ENCODE measurements around the gene NEGR1.

The NEGR1 gene

DNA sequence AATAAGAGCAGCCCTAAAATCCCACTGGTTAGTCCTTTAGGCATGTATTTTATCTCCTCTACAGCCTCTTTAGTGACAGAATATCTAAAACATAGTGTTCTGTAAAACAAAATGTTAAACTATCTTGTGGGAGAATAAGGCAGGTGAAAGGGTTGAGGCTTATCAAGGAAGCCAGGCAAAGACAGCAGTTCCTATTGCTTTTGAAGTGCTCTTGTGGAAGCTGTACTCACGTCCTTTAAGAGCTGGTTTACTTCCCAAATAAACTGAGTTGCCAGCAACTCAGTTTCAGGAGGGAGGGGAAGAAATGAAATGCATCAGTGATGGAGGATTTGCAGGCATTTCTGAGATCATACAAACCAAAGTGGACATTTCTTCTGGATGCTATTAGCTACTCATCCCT lies 671.9 kb downstream of the NEGR1 start:
- DNase-seq, result no peak

DNA sequence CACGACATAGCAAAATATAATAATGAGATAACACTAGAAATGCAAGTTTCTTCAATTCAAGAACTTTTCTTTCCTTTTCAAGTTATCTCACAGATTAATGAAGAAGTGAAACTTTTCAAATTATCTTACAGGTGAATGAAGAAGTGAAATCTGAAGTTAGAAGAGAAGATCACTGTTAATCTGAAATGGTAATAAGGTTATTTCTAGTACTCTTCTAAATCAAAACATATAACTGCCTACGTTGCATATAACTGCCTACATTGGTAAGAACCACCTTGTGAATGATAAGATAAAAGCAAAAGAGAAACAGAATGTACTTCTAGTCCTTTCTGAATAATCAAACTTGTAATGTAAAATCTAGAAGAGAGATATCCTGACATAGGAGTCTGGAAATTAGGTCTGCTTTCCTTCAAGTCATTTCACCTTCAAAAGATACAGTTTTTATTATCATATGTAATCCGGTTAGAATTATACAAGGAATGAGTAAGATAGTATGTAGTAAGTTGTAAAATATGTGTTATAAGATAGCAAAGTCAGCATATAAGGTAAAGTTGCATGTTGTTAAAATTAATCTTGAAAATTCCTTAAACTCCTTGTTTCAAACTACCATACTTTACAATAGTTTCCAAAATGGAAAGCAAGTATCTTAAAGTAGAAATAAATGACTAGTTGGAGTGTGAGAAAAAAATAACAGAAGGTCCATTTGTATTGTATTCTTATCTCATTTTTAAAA lies 679.1 kb downstream of the NEGR1 start:
- no peak for DNase-seq

DNA sequence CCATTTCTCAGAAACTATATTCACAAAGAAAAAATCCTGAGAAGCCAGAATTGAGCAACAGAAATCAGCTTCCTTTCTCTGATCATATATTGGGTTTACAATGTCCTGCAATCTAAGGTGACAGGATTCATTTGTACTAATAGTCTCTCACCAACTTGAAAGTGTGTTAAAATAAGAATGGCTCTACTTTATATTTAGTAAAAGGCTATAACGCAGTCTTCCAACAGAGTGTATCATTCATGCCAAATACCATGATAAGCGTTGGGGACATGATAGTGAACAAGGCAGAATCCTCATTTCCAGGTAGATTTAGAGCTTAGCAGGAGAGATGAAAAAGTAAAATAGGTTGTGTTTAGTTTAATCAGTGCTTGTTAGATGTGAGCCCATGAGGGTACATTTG lies 682.3 kb downstream of the NEGR1 start:
- DNase-seq, result no peak

DNA sequence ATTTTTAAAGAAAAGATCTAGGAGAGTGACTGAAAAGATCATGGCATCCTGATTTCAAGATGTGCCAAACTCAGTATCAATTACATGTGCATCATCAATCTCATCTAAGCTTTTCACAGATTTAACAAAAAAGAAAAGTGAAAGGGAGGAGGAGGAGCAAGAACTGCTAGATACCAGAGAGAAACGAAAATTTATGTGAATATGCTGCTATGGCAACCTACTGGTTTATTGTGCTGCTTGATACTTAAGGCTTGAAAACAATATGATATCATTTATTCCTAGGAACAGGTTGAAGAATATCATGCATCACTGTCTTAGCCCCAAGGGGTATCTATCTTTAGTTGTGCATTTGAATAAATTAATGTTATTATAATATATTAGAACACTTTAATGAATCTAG lies 683.0 kb downstream of the NEGR1 start:
- no peak for DNase-seq

- DNase-seq, result no peak
Observed at GRCh38 chr1:71593523-71593922, 688.8 kb downstream of the NEGR1 start.

- no peak for DNase-seq
Observed at GRCh38 chr1:71592646-71593274, 689.6 kb downstream of the NEGR1 start.

GRCh38 chr1:71589005-71589404 lies 693.3 kb downstream of the NEGR1 start:
- no peak for DNase-seq

DNA sequence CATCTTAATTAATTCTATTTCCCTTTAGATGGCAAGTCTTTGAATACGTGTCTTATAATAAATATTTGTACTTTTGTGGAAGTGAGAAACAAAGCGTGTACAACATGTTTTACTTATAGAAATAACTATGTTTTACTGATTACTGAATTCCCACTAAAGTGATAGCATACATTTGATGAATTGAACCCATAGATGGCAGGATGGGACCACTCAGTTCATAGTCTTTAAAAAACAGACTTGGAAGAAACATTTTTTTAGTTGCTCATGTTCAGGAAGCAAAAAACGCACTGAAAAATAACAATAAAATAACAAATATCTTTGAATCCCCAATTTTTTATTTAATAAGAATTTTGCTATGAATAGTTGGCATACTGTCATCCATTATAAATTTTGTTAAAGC lies 694.4 kb downstream of the NEGR1 start:
- DNase-seq, result no peak

- no peak for DNase-seq
Observed at GRCh38 chr1:71586030-71586429, 696.3 kb downstream of the NEGR1 start.

DNA sequence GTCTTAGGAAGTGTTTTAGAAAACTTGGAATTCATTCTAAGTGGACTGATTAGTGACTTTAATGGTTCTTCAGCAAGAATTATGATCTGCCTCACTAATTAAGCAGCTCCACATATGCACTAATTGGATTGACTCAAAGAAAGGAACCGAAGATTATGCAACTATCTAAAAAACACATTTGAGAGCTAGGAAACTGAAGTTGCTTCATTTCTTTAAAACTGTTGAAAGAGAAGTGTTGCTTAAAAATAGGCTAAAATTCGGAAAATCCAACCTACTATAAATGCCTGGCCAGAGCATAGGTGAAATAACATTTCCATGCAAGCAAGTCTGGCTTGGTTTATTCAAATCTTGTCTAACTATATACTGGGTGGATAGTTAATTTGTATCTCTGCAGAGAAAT lies 698.6 kb downstream of the NEGR1 start:
- no peak for DNase-seq

GRCh38 chr1:71582673-71583072 lies 699.7 kb downstream of the NEGR1 start:
- DNase-seq, result no peak

- DNase-seq, result no peak
Observed at GRCh38 chr1:71577451-71578131, 704.7 kb downstream of the NEGR1 start.

DNA sequence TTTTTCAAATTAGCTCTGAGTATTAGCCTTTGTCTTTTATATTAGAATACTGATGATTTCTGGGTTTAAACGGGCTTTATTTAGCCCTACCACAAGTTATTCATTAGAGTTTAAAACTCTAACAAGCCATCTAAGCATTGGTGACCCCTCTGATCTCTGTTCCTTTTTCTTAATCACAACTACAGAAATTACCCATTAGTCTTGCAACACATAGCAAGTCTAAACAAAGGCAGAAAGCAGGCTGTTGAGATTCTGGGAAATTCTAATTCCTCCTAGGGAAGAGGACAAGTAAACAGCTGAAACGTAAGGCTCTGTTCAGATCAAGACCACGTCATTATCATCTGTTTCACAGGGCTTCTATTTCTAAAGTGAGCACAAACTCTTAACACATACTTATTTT lies 710.3 kb downstream of the NEGR1 start:
- no peak for DNase-seq

- no peak for DNase-seq
Observed at GRCh38 chr1:71566413-71566812, 715.9 kb downstream of the NEGR1 start.

GRCh38 chr1:71565831-71566230 lies 716.5 kb downstream of the NEGR1 start:
- DNase-seq, result no peak

GRCh38 chr1:71565262-71565661 lies 717.1 kb downstream of the NEGR1 start:
- no peak for DNase-seq

- no peak for DNase-seq
Observed at GRCh38 chr1:71562298-71562697, 720.0 kb downstream of the NEGR1 start.

DNA sequence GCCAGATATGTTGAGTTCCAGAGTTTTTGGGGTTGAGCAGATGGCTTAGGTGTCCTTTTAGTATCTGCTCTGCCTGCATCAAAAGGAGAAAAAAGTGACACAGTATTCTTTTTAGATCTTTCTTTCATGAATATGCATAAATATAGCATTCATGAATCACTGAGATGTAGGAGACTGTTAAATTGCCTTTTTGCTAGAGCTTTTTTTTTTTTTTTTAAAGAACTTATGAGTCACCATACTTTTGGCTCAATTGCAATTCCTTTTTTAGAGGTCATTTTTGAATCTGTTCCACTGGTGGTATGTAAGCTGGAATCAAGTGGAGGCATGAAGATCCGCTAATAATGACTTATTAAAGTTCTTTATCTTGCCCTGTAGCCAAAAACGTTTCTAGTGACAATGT lies 720.6 kb downstream of the NEGR1 start:
- no peak for DNase-seq

DNA sequence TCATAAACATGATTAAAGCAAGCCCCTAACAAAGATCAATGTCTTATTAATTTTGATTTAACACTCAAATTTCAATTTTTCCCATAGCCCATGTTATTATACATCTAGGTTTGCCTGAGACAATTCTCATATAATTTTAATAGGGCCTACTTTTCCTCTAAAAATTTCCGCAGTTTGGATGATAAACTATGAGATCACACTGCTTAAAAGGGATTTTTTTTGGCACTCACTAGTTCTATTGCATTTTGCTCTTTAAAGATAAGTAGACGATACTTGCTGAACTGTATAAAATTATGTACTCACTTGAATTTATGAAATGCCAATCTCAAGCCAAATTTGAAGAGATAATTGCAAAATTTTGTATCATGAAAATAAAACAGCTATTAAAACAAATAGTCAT lies 721.1 kb downstream of the NEGR1 start:
- no peak for DNase-seq

- no peak for DNase-seq
Observed at GRCh38 chr1:71559880-71560279, 722.5 kb downstream of the NEGR1 start.

- no peak for DNase-seq
Observed at GRCh38 chr1:71557138-71557537, 725.2 kb downstream of the NEGR1 start.

DNA sequence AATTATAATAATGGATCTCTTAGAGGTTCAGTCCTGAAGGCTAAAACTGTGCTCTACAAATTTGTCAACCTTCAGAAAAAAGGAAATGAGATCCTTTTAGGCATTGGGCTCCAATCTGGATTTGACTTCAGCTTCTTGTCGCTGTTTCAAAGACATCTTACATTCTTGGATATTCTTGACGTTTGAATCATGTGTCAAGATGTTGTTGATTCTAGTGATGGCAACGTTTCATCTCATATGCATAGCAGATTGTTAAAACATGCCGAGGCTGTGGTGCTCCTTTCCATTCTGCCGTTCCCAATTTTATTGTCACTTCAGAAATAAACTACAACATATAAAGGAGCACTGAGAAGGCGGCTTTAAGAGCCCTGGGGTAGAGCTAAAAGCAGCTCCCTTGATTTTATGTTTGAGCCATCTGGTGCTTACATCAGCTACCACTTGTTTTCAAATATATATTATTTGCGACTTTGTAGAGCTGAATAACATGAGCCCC lies 733.9 kb downstream of the NEGR1 start:
- no peak for DNase-seq

DNA sequence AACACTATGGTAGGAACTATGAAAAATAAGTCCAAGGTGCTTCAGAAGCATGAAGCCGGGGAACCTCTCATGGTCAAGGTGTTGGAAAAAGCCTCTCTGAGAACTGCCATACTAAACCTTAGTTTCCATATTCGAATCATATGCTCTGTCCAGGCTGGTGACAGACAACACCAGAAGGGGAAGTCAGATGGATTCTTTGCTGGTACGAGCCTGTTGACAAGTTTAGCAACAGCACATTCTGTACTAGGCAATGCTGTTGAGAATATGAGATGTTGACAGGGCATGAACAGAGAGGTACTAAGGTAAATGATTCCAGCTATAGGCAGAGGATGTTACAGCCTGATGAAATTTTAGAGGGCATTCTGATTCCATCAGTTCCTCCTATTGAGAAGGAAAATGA lies 740.2 kb downstream of the NEGR1 start:
- no peak for DNase-seq

DNA sequence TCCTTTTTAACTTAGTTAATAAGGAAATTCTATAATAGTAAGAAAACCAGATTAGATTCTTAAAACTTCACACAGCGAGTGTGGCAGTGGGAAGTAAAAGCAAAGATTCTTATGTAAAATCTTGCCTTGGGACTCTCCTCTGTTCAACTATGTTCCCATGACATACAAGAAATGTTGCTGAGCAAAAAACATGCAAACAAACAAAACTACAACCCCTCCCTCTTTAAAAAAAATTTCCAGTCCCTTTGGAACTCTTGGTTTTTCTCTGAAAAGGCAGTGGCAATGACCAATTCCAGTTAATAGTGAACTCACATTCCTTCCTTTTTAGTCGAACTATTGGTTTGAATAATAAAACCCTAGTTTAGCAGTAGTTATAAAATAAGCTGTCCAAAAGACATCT lies 748.4 kb downstream of the NEGR1 start:
- no peak for DNase-seq

Measured in NCI-H1092 (cell line).